ENCODE measurements around the gene KIRREL2.

Gene KIRREL2

GRCh38 chr19:35845215-35846037, 11.3 kb upstream of the KIRREL2 start:
- DNase-seq (ENCODE audit: low read depth): no peak

GRCh38 chr19:35846038-35846668, 10.6 kb upstream of the KIRREL2 start:
- DNase-seq (ENCODE audit: low read depth): no peak

GRCh38 chr19:35847911-35848310, 8.8 kb upstream of the KIRREL2 start:
- no peak for DNase-seq (ENCODE audit: low read depth)

- DNase-seq (ENCODE audit: low read depth): no peak
Observed at GRCh38 chr19:35848486-35848885, 8.2 kb upstream of the KIRREL2 start.

GRCh38 chr19:35848919-35849505, 7.7 kb upstream of the KIRREL2 start:
- no peak for DNase-seq (ENCODE audit: low read depth)

GRCh38 chr19:35851213-35852028, 5.3 kb upstream of the KIRREL2 start:
- DNase-seq (ENCODE audit: low read depth): no peak

- DNase-seq (ENCODE audit: low read depth): no peak
Observed at GRCh38 chr19:35852029-35852780, 4.5 kb upstream of the KIRREL2 start, which contains the start of gene NPHS1. Gene NPHS1 (minus strand): TSS chr19:35852504. CDS start chr19:35851837, 667 bp downstream.

GRCh38 chr19:35853038-35853756, 3.5 kb upstream of the KIRREL2 start:
- DNase-seq (ENCODE audit: low read depth): no peak

GRCh38 chr19:35858311-35858710, 1.6 kb downstream of the KIRREL2 start:
- DNase-seq (ENCODE audit: low read depth): no peak

- DNase-seq (ENCODE audit: low read depth): no peak
Observed at GRCh38 chr19:35859414-35859813, 2.7 kb downstream of the KIRREL2 start.

GRCh38 chr19:35860436-35860817, 3.7 kb downstream of the KIRREL2 start:
- no peak for DNase-seq (ENCODE audit: low read depth)

- DNase-seq (ENCODE audit: low read depth): no peak
Observed at GRCh38 chr19:35860818-35861639, 4.3 kb downstream of the KIRREL2 start.

- no peak for DNase-seq (ENCODE audit: low read depth)
Observed at GRCh38 chr19:35861640-35862160, 5.0 kb downstream of the KIRREL2 start.

- DNase-seq (ENCODE audit: low read depth): no peak
Observed at GRCh38 chr19:35862528-35862927, 5.8 kb downstream of the KIRREL2 start.

- no peak for DNase-seq (ENCODE audit: low read depth)
Observed at GRCh38 chr19:35863018-35863417, 6.3 kb downstream of the KIRREL2 start.

- DNase-seq (ENCODE audit: low read depth): peak; percentile 48
Observed at GRCh38 chr19:35868172-35868822, 11.6 kb downstream of the KIRREL2 start, which contains the start of gene APLP1. Gene APLP1 (plus strand): TSS chr19:35868574. CDS start chr19:35868637, 63 bp downstream.

GRCh38 chr19:35868823-35869326, 12.2 kb downstream of the KIRREL2 start:
- no peak for DNase-seq (ENCODE audit: low read depth)

- peak; percentile 46 for DNase-seq (ENCODE audit: low read depth)
Observed at GRCh38 chr19:35869327-35870123, 12.8 kb downstream of the KIRREL2 start.
